Measurements from ENCODE around the gene GABRD. TPM values are rescaled to one million over a fixed set of nuclear protein-coding genes. Genes with fewer than 3 reads are reported as not detected.

The GABRD gene
- total and polyA plus RNA-seq, 10 of the 15 experiments (the other 5 are each of a cell fraction or from before 2014, with no cell fraction given), result not detected

DNA sequence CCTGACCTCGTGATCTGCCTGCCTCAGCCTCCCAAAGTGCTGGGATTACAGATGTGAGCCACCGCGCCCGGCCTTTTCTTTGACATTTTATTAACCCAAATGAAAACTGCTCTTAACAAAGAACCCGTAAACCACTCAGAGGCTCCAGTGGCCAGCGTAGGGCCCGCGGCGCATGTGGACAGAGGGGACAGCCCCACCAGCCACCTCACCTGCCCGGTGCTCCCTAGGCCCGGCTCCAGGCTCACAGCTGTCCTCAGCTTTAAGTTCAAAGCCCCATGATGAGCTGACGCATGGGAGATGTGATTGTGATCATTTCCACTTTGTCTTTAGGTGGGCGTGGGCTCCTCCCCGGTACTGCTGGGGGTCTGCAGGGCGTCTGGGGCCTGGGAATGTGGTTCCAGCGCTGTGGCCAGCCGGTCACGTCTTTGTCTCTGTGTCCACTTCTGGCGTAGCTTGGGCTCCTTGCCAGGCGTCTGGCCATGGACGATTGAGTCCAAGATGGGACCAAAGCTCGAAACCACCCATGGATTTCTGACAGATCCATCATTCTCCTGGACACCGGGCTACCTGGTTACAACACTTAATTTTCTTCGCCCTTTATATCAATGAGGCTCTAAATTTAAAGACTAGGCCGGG lies 37.9 kb downstream of the GABRD start:
- no TSS peak for BruUV-seq (replicated peaks)
- intact Hi-C loops (cut with micrococcal nuclease; ENCODE audit: unreplicated experiment) (no loop called here), in situ Hi-C loops (cut with MboI) (no loop called here)
- Histone ChIP-seq H3K79me2 (ENCODE audit: control insufficient read depth, insufficient read depth, low read length) (no peaks in the 10 kb centered on the region), H3K27ac (ENCODE audit: control insufficient read depth, insufficient read depth) (no peak overlapping the region), H3K9ac (ENCODE audit: control insufficient read depth, insufficient read depth, low read length) (no peak overlapping the region), H4K20me1 (ENCODE audit: control insufficient read depth, insufficient read depth) (no peaks in the 10 kb centered on the region), H2AFZ (ENCODE audit: control insufficient read depth, low read depth, low read length) (no peak overlapping the region), H3K9me3 (replicated peaks; ENCODE audit: control insufficient read depth, insufficient read depth, low read length) (no peaks in the 10 kb centered on the region), H3K27me3 (replicated peaks in 1 of 2; ENCODE audit: control insufficient read depth in 2 of 2, insufficient read depth in 2 of 2, low read length in 1 of 2) (no peaks in the 10 kb centered on the region), H3K36me3 (ENCODE audit: control insufficient read depth in 2 of 2, insufficient read depth in 2 of 2, low read length in 1 of 2) (no peaks in the 10 kb centered on the region), H3K4me1 (ENCODE audit: control insufficient read depth, insufficient read depth, low read length) (no peaks in the 10 kb centered on the region), H3K4me2 (ENCODE audit: control insufficient read depth, insufficient read depth) (no peak overlapping the region), H3K4me3 (no peak overlapping the region)
- RAD21 ChIA-PET (ENCODE audit: unreplicated experiment), result no interaction called here
- WGBS (ENCODE audit: insufficient coverage, insufficient replicate concordance, low lambda C conversion rate, missing lambda C conversion rate), result 90% methylated on average over 25 of the region's 25 CpGs
- no peak for TF ChIP-seq IRF4 (IDR thresholded peaks at IDR 0.05; ENCODE audit: low read depth, low read length)
- TF ChIP-seq, protein P1, sequence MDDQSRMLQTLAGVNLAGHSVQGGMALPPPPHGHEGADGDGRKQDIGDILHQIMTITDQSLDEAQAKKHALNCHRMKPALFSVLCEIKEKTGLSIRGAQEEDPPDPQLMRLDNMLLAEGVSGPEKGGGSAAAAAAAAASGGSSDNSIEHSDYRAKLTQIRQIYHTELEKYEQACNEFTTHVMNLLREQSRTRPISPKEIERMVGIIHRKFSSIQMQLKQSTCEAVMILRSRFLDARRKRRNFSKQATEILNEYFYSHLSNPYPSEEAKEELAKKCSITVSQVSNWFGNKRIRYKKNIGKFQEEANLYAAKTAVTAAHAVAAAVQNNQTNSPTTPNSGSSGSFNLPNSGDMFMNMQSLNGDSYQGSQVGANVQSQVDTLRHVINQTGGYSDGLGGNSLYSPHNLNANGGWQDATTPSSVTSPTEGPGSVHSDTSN (IDR thresholded peaks at IDR 0.05; ENCODE audit: insufficient replicate concordance, low read depth, low read length), result no peak
- no peak for TF ChIP-seq CHD2 (IDR thresholded peaks at IDR 0.05; ENCODE audit: borderline replicate concordance, low read depth, low read length)
- TF ChIP-seq TARDBP (IDR thresholded peaks at IDR 0.05; ENCODE audit: borderline replicate concordance), result no peak
- TF ChIP-seq RELA (IDR thresholded peaks at IDR 0.05; ENCODE audit: borderline replicate concordance, partially characterized antibody), result no peak
- TF ChIP-seq POU2F2 (IDR thresholded peaks at IDR 0.05; ENCODE audit: borderline replicate concordance, low read depth, low read length), result no peak
- TF ChIP-seq LARP7 (IDR thresholded peaks at IDR 0.05), result no peak
- TF ChIP-seq POLR2AphosphoS2 (IDR thresholded peaks at IDR 0.05; ENCODE audit: low read depth, low read length), result no peak
- TF ChIP-seq, protein P2, sequence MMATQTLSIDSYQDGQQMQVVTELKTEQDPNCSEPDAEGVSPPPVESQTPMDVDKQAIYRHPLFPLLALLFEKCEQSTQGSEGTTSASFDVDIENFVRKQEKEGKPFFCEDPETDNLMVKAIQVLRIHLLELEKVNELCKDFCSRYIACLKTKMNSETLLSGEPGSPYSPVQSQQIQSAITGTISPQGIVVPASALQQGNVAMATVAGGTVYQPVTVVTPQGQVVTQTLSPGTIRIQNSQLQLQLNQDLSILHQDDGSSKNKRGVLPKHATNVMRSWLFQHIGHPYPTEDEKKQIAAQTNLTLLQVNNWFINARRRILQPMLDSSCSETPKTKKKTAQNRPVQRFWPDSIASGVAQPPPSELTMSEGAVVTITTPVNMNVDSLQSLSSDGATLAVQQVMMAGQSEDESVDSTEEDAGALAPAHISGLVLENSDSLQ (IDR thresholded peaks at IDR 0.05), result no peak
- SMC1A ChIA-PET (ENCODE audit: uncharacterized antibody, unreplicated experiment), result no interaction called here
- POLR2A ChIA-PET, result no interaction called here
- FAIRE-seq (no peak), DNase-seq (ENCODE audit: low read depth, low spot score) (no peak), ATAC-seq (no peak)
- CTCF ChIA-PET, result no interaction called here

All from GM12878 (cell line).